GM19035 (cell line): Measurements from ENCODE around the gene DUSP11.
"Not testable (repeated sequence)": the region's sequence is repeated elsewhere in the genome, so short reads cannot be mapped to it uniquely, and the experiment has no call there.

Source experiments
- ATAC-seq: cut with Tn5 transposase; IDR thresholded peaks from one replicate; pipeline ENCODE4 v1.9.1; 2021; ENCODE audit not compliant: unreplicated experiment

Gene DUSP11

DNA sequence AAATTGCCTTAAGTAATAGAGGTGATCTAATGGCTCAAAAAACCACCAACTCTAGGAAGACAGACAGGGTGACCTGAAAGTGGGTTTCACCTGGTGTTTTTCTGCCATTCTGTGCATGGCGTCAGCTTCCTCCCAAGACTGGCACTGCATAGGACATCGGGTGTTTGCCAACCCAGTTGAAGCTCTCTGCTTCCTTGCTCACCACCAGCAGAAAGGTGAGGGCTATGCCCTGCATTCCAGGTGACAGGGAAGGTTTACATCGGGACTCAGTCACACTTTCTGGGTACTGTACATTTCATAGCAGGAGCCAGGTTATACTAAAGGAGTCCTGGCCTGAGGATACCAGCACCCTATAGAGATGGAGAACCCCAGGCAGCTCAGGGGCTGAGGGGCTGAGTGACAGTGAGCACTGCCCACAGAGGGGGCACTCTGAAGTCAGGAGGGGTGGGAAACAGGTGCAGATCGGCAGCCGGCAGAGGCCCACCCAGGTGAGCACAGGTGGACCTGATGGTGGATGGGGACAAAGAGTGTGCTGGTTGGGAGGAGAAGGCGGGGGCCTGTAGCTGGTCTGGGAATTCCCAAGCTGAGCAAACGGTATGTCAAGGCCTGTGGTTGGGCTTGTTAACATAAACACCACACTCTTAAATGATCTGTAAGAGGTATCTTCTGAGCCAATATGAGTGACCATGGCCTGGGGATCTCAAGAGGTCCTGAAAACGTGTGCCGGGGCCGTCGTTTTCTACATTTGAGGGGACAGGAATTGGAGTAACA lies 60.9 kb downstream of the DUSP11 start:
- ATAC-seq: no peak

DNA sequence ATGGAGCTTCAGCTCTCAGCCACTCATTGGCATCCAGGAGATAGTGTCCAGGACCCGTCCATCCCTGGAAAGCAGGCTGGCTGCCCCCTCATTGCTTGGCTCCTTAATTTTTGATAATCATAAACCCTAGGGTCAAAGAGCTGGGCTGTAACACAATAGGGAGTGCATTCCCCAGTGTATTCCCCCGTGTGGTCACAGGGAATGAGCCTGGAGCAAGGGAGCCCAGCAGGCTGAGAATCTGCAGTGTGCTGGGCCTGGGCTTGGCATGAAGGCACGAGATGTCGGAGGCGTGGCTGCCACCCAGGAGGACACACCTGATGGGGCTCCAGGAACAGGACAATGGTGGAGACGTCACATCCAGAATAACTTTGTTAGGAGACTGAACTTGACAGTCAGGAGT lies 61.5 kb downstream of the DUSP11 start:
- ATAC-seq: no peak

DNA sequence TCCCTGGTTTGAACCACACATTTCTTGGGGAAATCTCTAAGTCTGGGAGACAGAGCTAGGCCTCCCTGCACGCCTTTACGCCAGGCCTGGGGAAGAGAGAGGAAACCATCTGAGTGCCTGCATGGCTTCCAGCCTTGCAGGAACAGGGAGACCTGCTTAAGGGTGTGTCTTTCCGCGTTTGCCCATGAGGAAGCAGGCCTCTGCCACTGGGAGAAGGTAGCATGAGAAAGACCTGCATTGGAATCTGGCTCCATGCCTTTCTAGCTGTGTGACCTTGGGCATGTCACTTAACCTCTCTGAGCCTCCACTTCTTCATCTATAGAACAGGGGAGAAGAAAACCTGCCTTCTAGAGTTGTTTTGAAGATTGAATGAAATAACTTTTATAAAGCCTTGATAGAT lies 62.2 kb downstream of the DUSP11 start:
- ATAC-seq: not testable (repeated sequence)

DNA sequence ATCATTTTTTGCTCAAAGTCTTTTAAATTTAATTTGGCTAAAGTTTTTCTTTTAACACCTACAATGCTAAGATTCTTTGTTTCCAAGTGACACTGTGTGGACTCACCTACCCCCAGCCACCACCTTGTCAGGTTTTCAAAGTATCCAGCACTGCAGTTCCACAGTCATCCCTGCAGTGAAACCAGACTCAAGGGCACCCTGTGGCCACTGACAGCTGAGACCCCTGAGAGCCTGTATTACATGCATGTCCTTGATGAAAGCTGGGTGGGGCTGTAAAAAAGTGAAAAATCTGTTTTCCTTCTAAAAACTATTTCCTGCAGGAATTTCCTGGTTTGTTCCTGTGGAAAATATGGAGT lies 62.7 kb downstream of the DUSP11 start:
- no peak for ATAC-seq

DNA sequence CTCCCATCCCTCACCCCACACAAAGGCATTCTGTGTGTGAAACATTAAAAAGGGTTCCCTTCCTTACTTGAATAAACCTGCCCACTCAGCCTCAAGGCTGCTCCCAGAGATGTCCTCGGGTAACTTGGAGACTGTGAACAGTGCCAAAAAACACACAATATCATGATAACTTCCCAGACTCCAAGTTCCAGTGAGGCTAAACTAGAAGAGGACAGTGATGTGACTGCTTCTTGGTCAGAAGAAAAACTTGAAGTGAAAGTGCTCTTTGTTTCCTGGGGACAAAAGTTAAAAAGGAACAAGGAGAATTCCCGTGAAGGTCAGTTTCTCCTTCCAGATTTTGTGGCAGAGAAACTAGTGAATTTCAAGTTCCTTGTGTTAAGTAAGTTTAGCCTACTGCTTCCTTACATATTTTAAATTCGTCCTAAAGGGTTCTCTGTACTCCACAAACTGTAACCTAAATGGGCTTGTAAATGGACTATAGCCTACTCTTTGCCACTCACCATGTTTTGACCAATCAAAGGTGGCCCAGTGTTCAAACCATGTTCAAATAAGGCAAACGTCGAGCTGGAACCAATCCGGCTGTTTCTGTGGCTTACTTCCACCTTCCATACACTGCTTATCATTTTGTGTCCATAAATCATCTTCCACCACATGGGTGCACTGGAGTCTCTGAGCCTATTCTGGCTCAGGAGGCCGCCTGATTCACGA lies 63.2 kb downstream of the DUSP11 start:
- ATAC-seq: no peak

DNA sequence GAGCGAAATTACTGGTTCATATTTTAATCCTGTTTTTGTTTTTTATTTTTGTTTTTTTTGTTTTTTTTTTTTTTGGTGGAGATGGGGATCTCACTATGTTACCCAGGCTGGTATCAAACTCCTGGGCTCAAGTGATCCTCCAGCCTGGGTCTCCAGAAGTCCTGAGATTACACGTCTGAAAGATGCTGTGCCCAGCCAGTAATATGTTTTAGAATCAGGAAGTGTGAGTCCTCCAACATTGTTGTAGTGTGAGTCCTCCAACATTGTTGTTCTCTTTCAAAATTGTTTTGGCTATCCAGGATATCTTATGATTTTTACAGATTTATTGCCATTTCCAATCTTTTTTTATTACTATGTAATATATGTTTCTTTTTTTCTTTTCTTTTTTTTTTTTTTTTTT lies 65.8 kb downstream of the DUSP11 start:
- no peak for ATAC-seq
